GM12801 (cell line): ENCODE data around the gene BHLHE23.

Experiments used
- TF ChIP-seq, protein P1 (sequence below): IDR thresholded peaks from one replicate; pipeline ENCODE4 v1.5.1; 2011; ENCODE audit warnings: control low read depth; ENCODE audit not compliant: insufficient read length; ENCODE audit errors: extremely low read depth

Gene BHLHE23

DNA sequence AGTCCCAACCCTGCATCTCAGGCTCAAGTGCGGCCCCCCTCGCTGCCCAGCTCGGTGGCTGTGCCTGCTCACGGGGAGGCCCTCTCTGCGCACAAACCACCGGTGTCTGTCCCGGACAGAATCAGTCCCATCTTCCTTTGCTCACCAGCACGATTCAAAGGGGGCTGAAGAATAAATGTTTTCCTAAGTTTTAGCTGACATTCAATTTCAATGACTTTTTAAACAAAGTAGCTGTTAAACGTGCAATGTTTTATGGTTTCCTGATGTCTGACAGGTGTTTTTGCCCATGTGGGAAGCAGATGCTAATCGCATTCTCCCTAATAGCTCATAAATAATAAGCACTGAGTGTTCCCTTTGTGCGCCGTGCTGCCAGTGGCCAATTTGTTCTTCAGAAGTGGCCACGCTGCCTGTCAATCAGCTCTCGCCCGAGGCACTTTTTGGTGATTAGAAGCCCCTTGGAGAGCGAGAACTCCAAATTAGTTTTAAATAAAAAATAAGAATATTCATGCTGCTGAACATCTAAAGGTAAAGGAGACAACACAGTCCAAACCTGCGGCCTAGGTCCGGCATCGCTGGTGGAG is 26.3 kb downstream of the BHLHE23 start:
- TF ChIP-seq, protein P1, sequence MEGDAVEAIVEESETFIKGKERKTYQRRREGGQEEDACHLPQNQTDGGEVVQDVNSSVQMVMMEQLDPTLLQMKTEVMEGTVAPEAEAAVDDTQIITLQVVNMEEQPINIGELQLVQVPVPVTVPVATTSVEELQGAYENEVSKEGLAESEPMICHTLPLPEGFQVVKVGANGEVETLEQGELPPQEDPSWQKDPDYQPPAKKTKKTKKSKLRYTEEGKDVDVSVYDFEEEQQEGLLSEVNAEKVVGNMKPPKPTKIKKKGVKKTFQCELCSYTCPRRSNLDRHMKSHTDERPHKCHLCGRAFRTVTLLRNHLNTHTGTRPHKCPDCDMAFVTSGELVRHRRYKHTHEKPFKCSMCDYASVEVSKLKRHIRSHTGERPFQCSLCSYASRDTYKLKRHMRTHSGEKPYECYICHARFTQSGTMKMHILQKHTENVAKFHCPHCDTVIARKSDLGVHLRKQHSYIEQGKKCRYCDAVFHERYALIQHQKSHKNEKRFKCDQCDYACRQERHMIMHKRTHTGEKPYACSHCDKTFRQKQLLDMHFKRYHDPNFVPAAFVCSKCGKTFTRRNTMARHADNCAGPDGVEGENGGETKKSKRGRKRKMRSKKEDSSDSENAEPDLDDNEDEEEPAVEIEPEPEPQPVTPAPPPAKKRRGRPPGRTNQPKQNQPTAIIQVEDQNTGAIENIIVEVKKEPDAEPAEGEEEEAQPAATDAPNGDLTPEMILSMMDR = no peak

- TF ChIP-seq, protein P1 = no peak
Measured at GRCh38 chr20:62979876-62980373, 26.8 kb downstream of the BHLHE23 start.

DNA sequence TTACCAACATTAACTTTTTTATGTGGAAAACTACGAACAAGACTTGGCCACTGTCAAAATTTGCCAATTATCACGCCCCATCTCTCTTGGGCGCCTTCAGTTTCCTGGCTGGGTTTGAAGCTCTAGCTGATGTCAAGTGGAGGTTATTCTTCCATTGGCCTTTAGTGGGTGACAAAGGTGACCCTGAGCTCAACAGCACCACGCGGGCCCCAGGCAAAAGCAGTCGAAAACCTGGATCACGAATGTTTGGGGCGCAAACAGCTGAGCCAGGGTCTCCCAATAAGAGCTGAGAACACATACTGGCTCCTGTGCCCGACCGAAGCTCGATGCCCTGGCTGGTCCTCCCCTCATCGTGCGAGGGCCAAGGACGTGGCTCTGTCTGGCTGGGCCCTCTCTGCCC is 27.5 kb downstream of the BHLHE23 start:
- TF ChIP-seq, protein P1 = no peak

DNA sequence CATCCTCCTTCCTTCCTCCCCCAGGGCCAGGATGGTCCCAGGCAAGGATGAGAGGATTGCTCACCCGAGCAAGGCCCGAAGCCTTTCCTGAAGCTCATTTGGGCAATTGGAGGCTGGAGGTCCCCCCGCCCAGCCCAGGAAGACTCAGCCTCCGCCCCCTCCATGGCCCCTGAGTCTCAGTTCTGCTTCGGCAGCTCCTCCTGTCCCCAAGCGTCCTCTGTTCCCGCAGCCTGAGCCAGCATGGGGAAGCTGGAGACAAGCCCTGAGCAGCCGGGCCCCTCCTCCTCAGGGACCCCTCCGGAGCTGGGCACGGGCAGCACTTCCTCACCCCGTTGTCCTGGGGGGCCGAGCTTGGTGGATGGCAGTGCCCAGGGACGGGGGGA is 28.2 kb downstream of the BHLHE23 start:
- TF ChIP-seq, protein P1 = no peak

DNA sequence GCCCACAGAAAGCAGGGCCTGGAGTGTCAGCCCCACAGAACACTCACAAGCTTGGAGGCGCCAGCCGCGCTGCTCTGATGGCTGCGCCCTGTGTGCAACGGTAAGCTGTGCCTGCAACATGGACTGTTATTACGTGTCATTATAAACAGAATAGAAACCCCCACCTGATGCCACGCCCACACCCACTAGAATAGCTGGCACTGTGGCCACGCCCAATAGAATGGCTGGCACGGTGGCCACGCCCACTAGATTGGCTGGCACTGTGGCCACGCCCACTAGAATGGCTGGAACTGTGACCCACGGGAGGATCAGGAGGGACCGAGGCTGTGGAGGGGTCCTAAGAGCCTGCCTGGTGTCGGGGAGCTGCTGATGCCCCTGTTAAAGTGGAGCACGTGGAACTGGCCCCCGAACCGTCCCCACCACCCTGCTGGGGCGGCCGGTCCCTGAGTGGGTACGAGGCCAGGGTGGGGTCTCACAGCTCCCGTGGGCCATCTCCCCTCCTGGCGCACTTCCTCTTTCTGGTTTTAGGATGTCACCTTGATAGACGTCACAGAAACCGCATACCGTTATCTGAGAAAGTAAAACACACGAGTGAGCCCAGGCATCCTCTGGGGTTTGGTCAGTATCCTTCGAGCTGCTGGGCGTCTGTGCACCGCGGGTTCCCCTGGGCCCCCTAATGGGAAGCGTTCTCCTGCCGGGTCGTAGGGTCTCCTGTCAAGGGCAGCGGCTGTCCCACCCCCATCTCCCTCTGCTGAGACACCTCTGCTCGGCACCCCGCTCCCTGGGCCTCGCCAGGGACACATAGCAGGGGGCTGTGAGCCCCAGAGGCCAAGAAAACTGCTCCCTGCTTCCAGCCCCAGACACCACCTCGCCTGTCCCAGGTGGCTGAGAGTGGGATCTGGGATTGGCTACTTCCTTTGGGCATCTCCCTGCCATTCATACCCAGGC is 28.9 kb downstream of the BHLHE23 start:
- TF ChIP-seq, protein P1 = no peak

- TF ChIP-seq, protein P1 = no peak
Measured at GRCh38 chr20:62976886-62977285, 29.9 kb downstream of the BHLHE23 start.

GRCh38 chr20:62975812-62976508 is 30.8 kb downstream of the BHLHE23 start:
- TF ChIP-seq, protein P1 = no peak
